Ishikawa (cell line): ENCODE results near the gene ALOX15.

ENCODE experiments used
- CREB1 ChIP-seq: IDR thresholded peaks from 2 replicates; pipeline ENCODE4 v1.6.1; 2012; ENCODE audit warnings: low read depth
- EP300 ChIP-seq: IDR thresholded peaks from 2 replicates; pipeline ENCODE4 v1.6.1; 2012; ENCODE audit warnings: borderline replicate concordance
- MAX ChIP-seq: IDR thresholded peaks from 2 replicates; pipeline ENCODE4 v1.6.1; 2012
- RAD21 ChIP-seq: IDR thresholded peaks from 2 replicates; pipeline ENCODE4 v1.6.1; 2012; ENCODE audit warnings: low read depth
- TAF1 ChIP-seq: IDR thresholded peaks from 2 replicates; pipeline ENCODE4 v1.6.1; 2012; ENCODE audit warnings: low read depth, mild to moderate bottlenecking
- TCF12 ChIP-seq: IDR thresholded peaks from 2 replicates; pipeline ENCODE4 v1.6.1; 2012; ENCODE audit warnings: low read depth
- YY1 ChIP-seq: IDR thresholded peaks from 2 replicates; pipeline ENCODE4 v1.6.1; 2012; ENCODE audit warnings: low read depth

DNA sequence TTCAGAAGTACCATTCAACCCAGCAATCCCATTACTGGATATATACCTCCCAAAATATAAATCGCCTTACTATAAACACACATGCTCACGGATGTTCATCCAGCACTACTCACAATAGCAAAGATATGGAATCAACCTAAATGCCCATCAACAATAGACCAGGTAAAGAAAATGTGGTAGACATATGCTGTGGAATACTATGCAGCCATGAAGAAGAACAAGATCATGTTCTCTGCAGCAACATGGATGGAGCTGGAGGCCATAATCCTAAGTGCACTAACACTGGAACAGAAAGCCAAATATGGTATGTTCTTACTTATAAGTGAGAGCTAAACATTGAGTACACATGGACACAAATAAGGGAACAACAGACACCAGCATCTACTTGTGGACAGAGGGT lies 7.8 kb downstream of the ALOX15 start:
- TF ChIP-seq TAF1, result no peak
- TF ChIP-seq EP300, result no peak
- no peak for TF ChIP-seq MAX
- TF ChIP-seq CREB1, result no peak
- no peak for TF ChIP-seq TCF12
- no peak for TF ChIP-seq RAD21
- no peak for TF ChIP-seq YY1
